Measurements from ENCODE around the gene CD8B2. TPM values are rescaled to one million over a fixed set of nuclear protein-coding genes. Genes with fewer than 3 reads are reported as not detected.
"Not testable (repeated sequence)": the region's sequence is repeated elsewhere in the genome, so short reads cannot be mapped to it uniquely, and the experiment has no call there.

CD8B2 gene
- total and polyA plus RNA-seq, 2 of the 13 experiments (the other 11 are each of a cell fraction or from before 2014, with no cell fraction given) = not detected

DNA sequence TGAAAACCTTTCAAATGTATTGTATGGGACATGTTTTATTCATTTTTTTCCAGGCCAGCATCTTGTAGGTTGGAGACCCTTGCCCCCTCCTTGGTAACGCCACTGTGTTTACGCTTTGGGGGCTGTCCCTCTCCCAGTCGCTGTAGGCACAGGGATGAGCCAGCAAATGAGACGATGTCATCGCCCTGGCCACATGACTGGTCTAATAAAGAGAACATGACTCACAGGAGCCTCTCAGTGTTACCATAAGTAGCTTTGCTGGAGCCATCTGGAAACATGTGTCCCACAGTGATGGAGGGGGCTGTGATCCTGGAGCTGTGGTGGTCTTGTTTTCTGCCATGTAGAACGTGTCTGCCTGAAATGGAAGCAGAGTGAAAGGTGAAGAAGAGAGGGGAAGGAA is 78.9 kb downstream of the CD8B2 start:
- WGBS (ENCODE audit: low lambda C conversion rate) = 18% methylated on average over 6 of the region's 6 CpGs
- TF ChIP-seq ZNF567 (CRISPR knock-in tag; IDR thresholded peaks at IDR 0.05; ENCODE audit: borderline replicate concordance) = no peak
- TF ChIP-seq FOSL2 (CRISPR knock-in tag; IDR thresholded peaks at IDR 0.05) = peak; percentile 38; the same call in 1 of the 2 replicates
- no peak for FAIRE-seq
- CTCF ChIA-PET (ENCODE audit: low intra/inter-chr PET ratio, low total read pairs) = no interaction called here
- Histone ChIP-seq H3K9me3 (ENCODE audit: low read length) (no peaks in the 10 kb centered on the region), H3K9ac (ENCODE audit: insufficient read depth, low read depth, low read length) (no peak overlapping the region), H3K79me2 (ENCODE audit: insufficient read depth, low read length) (no peaks in the 10 kb centered on the region), H3K4me3 (replicated peaks in 1 of 3; ENCODE audit: insufficient read depth in 1 of 3, low read depth in 2 of 3, low read length in 3 of 3) (no peak overlapping the region), H3K36me3 (replicated peaks in 1 of 2; ENCODE audit: control insufficient read depth in 1 of 2, insufficient read depth in 2 of 2, low read length in 2 of 2) (no peaks in the 10 kb centered on the region), H3K27me3 (ENCODE audit: control insufficient read depth in 1 of 2, insufficient read depth in 2 of 2, low read length in 2 of 2) (0 out of 5 replicates have a peak, but pooled peaks cover 0 to 4% of the 10 kb centered on the region in 2 experiments), H3K27ac (ENCODE audit: extremely low read length, insufficient read depth, low read length) (no peak overlapping the region), H3K4me2 (ENCODE audit: low read depth, low read length) (no peak overlapping the region), H2AFZ (ENCODE audit: low read length) (no peak overlapping the region), H4K20me1 (ENCODE audit: insufficient read depth, low read length) (no peaks in the 10 kb centered on the region), H3K4me1 (ENCODE audit: insufficient read depth, low read length) (no peaks in the 10 kb centered on the region)
- no peak for ATAC-seq
- POLR2A ChIA-PET = no interaction called here
- peak; percentile 21 for DNase-seq (ENCODE audit: low spot score)
- intact Hi-C loops (cut with micrococcal nuclease; ENCODE audit: unreplicated experiment) (no loop called here), in situ Hi-C loops (cut with HindIII; ENCODE audit: extremely low pct_ligation_motif_present, low pct_unique_long_range_greater_than_20kb) (no loop called here)
- BruUV-seq (replicated peaks) = no TSS peak

- H3K9ac ChIP-seq (ENCODE audit: insufficient read depth, low read depth, low read length); H2AFZ ChIP-seq (ENCODE audit: low read length); H3K4me3 ChIP-seq (replicated peaks in 1 of 3; ENCODE audit: insufficient read depth in 1 of 3, low read depth in 2 of 3, low read length in 3 of 3); FAIRE-seq; ATAC-seq; BruUV-seq (replicated peaks); H4K20me1 ChIP-seq (ENCODE audit: insufficient read depth, low read length); H3K36me3 ChIP-seq (replicated peaks in 1 of 2; ENCODE audit: control insufficient read depth in 1 of 2, insufficient read depth in 2 of 2, low read length in 2 of 2); DNase-seq (ENCODE audit: low spot score); POLR2A ChIA-PET; H3K79me2 ChIP-seq (ENCODE audit: insufficient read depth, low read length); H3K4me1 ChIP-seq (ENCODE audit: insufficient read depth, low read length); H3K27ac ChIP-seq (ENCODE audit: extremely low read length, insufficient read depth, low read length); H3K9me3 ChIP-seq (ENCODE audit: low read length); intact Hi-C loops (cut with micrococcal nuclease; ENCODE audit: unreplicated experiment); H3K4me2 ChIP-seq (ENCODE audit: low read depth, low read length); CTCF ChIA-PET (ENCODE audit: low intra/inter-chr PET ratio, low total read pairs); H3K27me3 ChIP-seq (ENCODE audit: control insufficient read depth in 1 of 2, insufficient read depth in 2 of 2, low read length in 2 of 2); in situ Hi-C loops (cut with HindIII; ENCODE audit: extremely low pct_ligation_motif_present, low pct_unique_long_range_greater_than_20kb): not testable (repeated sequence)
- peak; percentile 75 for TF ChIP-seq HNRNPK (IDR thresholded peaks at IDR 0.05; ENCODE audit: low read depth, low read length, poor library complexity, severe bottlenecking)
These were observed 79.3 kb downstream of the CD8B2 start for GRCh38 chr2:106566484-106566883.
